PC-3 (cell line): ENCODE data around the gene KDM4C. TPM values are rescaled to one million over a fixed set of nuclear protein-coding genes. Genes with fewer than 3 reads are reported as not detected.

ENCODE experiments used
- ATAC-seq: fragments of 200-7000 bp; cut with Tn5 transposase; 2 replicates; pipeline ENCODE4 v1.9.1; 2020; ENCODE audit warnings: mild to moderate bottlenecking, moderate library complexity
- BruUV-seq: library from RNA; stranded (reverse); fragments of 400-500 nt; replicated peaks from 2 replicates; lab custom pipeline; 2021; lab: Mats Ljungman, UMichigan
- CTCF ChIA-PET: fragments of 300-600 bp; sonication (Branson Sonifier 250); formaldehyde crosslinking; loops from one replicate; lab custom pipeline; 2022; ENCODE audit warnings: antibody characterized with exemption; lab: Charles Lee
- POLR2A ChIA-PET: fragments of 300-600 bp; sonication (Branson Sonifier 250); formaldehyde crosslinking; loops from one replicate; lab custom pipeline; 2022; ENCODE audit warnings: antibody characterized with exemption; ENCODE audit not compliant: unreplicated experiment; lab: Charles Lee
- DNase-seq: peaks from one replicate; pipeline ENCODE4 v3.0.0-alpha.2; 2015
- H2AFZ ChIP-seq: fragments of 300-600 bp; sonication (generic); 2 replicates; pipeline ENCODE4 v1.6.0; 2016; ENCODE audit warnings: antibody characterized with exemption, low read length
- H3F3A ChIP-seq: fragments of 300-600 bp; sonication (generic); one replicate; pipeline ENCODE4 v1.6.0; 2017; ENCODE audit warnings: antibody characterized with exemption, low read length, control low read depth, mild to moderate bottlenecking; ENCODE audit not compliant: unreplicated experiment
- H3K27ac ChIP-seq: fragments of 300-600 bp; sonication (generic); 2 replicates; pipeline ENCODE4 v1.5.1; 2016; ENCODE audit warnings: mild to moderate bottlenecking, low read length
- H3K27me3 ChIP-seq: fragments of 300-600 bp; sonication (generic); 2 replicates; pipeline ENCODE4 v1.6.1; 2016; ENCODE audit warnings: low read length, mixed read lengths
- H3K36me3 ChIP-seq: fragments of 300-600 bp; sonication (generic); 2 replicates; pipeline ENCODE4 v1.6.1; 2016; ENCODE audit warnings: low read depth, mixed run types, low read length, mixed read lengths
- H3K4me1 ChIP-seq: fragments of 300-600 bp; sonication (generic); 2 replicates; pipeline ENCODE4 v1.5.1; 2016; ENCODE audit warnings: low read length; ENCODE audit not compliant: insufficient read depth
- H3K4me2 ChIP-seq: fragments of 300-600 bp; sonication (generic); 2 replicates; pipeline ENCODE4 v1.6.0; 2016; ENCODE audit warnings: low read length
- H3K4me3 ChIP-seq: fragments of 300-600 bp; sonication (generic); 2 replicates; pipeline ENCODE4 v1.5.1; 2016; ENCODE audit warnings: mild to moderate bottlenecking, low read length, mixed read lengths
- H3K79me2 ChIP-seq: fragments of 300-600 bp; sonication (generic); 2 replicates; pipeline ENCODE4 v1.6.1; 2017; ENCODE audit warnings: low read length, mixed read lengths
- H3K9ac ChIP-seq: fragments of 300-600 bp; sonication (generic); 2 replicates; pipeline ENCODE4 v1.6.0; 2016; ENCODE audit warnings: mild to moderate bottlenecking, low read length
- H3K9me2 ChIP-seq: fragments of 300-600 bp; sonication (generic); replicated peaks from 2 replicates; pipeline ENCODE4 v1.6.1; 2016; ENCODE audit warnings: mixed run types, low read length, mixed read lengths
- H3K9me3 ChIP-seq: fragments of 300-600 bp; sonication (generic); 2 replicates; pipeline ENCODE4 v1.6.1; 2016; ENCODE audit warnings: low read length, mixed read lengths
- H4K20me1 ChIP-seq: fragments of 300-600 bp; sonication (generic); 2 replicates; pipeline ENCODE4 v1.6.1; 2016; ENCODE audit warnings: low read length, mixed read lengths
- EZH2 ChIP-seq: fragments of 300-600 bp; sonication (generic); IDR thresholded peaks from one replicate; pipeline ENCODE4 v1.6.1; 2017; ENCODE audit warnings: antibody characterized with exemption, mild to moderate bottlenecking, low read length; ENCODE audit not compliant: unreplicated experiment
- EZH2phosphoT487 ChIP-seq: fragments of 300-600 bp; sonication (generic); IDR thresholded peaks from 2 replicates; pipeline ENCODE4 v1.6.1; 2018; ENCODE audit warnings: mild to moderate bottlenecking, antibody characterized with exemption, low read length, borderline replicate concordance
- intact Hi-C: fragments of 100-400 bp; cut with micrococcal nuclease; formaldehyde crosslinking; loops from 2 replicates; pipeline ENCODE4 v1.9.0; 2023
- total RNA-seq: library from RNA; depleted of rRNA; stranded (reverse); fragments of >200 nt; gene quantifications from 2 replicates; pipeline ENCODE4 v1.2.3, GENCODE V29; 2014
- TF ChIP-seq, protein P1 (sequence below): fragments of 300-600 bp; sonication (generic); conservative IDR thresholded peaks from 2 replicates; pipeline ENCODE4 v1.5.1; 2017; ENCODE audit warnings: antibody characterized with exemption, low read depth, mild to moderate bottlenecking, low read length

KDM4C gene
- total RNA-seq, 1 experiment from 2014 or later = 27.0 TPM

- Histone ChIP-seq H3K4me3 (no peak overlapping the region), H3K36me3 (peaks cover 3% of the 10 kb centered on the region; the same call in 1 of the 2 replicates), H2AFZ (no peak overlapping the region), H3K4me2 (no peak overlapping the region), H3K9me2 (no peaks in the 10 kb centered on the region), H4K20me1 (no peaks in the 10 kb centered on the region), H3K9ac (no peak overlapping the region), H3K9me3 (no peaks in the 10 kb centered on the region), H3K27ac (no peak overlapping the region), H3K4me1 (peaks cover 19% of the 10 kb centered on the region), H3K27me3 (no peaks in the 10 kb centered on the region), H3F3A (no peaks in the 10 kb centered on the region), H3K79me2 (peaks cover 52% of the 10 kb centered on the region)
- no TSS peak for BruUV-seq
- intact Hi-C loops = no loop called here
- ChIA-PET CTCF (no interaction called here), POLR2A (no interaction called here)
- no peak for DNase-seq
- TF ChIP-seq, protein P1, sequence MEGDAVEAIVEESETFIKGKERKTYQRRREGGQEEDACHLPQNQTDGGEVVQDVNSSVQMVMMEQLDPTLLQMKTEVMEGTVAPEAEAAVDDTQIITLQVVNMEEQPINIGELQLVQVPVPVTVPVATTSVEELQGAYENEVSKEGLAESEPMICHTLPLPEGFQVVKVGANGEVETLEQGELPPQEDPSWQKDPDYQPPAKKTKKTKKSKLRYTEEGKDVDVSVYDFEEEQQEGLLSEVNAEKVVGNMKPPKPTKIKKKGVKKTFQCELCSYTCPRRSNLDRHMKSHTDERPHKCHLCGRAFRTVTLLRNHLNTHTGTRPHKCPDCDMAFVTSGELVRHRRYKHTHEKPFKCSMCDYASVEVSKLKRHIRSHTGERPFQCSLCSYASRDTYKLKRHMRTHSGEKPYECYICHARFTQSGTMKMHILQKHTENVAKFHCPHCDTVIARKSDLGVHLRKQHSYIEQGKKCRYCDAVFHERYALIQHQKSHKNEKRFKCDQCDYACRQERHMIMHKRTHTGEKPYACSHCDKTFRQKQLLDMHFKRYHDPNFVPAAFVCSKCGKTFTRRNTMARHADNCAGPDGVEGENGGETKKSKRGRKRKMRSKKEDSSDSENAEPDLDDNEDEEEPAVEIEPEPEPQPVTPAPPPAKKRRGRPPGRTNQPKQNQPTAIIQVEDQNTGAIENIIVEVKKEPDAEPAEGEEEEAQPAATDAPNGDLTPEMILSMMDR = no peak
- no peak for TF ChIP-seq EZH2phosphoT487
- TF ChIP-seq EZH2 = no peak
- no peak for ATAC-seq
Observed at GRCh38 chr9:6790866-6791265, 33.1 kb downstream of the KDM4C start.

- no peaks in the 10 kb centered on the region for H4K20me1 ChIP-seq
- CTCF ChIA-PET = no interaction called here
- TF ChIP-seq, protein P1 = no peak
- TF ChIP-seq EZH2 (no peak), EZH2phosphoT487 (no peak)
Observed at GRCh38 chr9:6793203-6793602, 35.4 kb downstream of the KDM4C start.

GRCh38 chr9:6794936-6795335, 37.2 kb downstream of the KDM4C start:
- H2AFZ ChIP-seq = no peak overlapping the region
- intact Hi-C loops = no loop called here
- H3K4me3 ChIP-seq = no peak overlapping the region
- H3K27ac ChIP-seq = no peak overlapping the region
- no peaks in the 10 kb centered on the region for H3K9me3 ChIP-seq
- ATAC-seq (no peak), DNase-seq (no peak)
- ChIA-PET CTCF (no interaction called here), POLR2A (no interaction called here)
- H3K27me3 ChIP-seq = no peaks in the 10 kb centered on the region
- no peak overlapping the region for H3K9ac ChIP-seq
- no peak overlapping the region for H3K4me2 ChIP-seq
- no peaks in the 10 kb centered on the region for H3K9me2 ChIP-seq
- H3K36me3 ChIP-seq = peaks cover 3% of the 10 kb centered on the region; the same call in 1 of the 2 replicates
- H4K20me1 ChIP-seq = no peaks in the 10 kb centered on the region
- TF ChIP-seq, protein P1 = no peak
- TF ChIP-seq EZH2phosphoT487 = no peak
- TF ChIP-seq EZH2 = no peak
- BruUV-seq = no TSS peak
- H3F3A ChIP-seq = no peaks in the 10 kb centered on the region
- no peaks in the 10 kb centered on the region for H3K4me1 ChIP-seq
- H3K79me2 ChIP-seq = peaks cover 21% of the 10 kb centered on the region; the same call in 1 of the 2 replicates

More at GRCh38 chr9:6793203-6793602, 35.4 kb downstream of the KDM4C start:
- POLR2A ChIA-PET = no interaction called here
- DNase-seq = no peak
- ATAC-seq = no peak
- no TSS peak for BruUV-seq
- Histone ChIP-seq H3K4me1 (peaks cover 7% of the 10 kb centered on the region), H3F3A (no peaks in the 10 kb centered on the region), H3K79me2 (peaks cover 33% of the 10 kb centered on the region), H3K4me2 (no peak overlapping the region), H3K36me3 (peaks cover 3% of the 10 kb centered on the region; the same call in 1 of the 2 replicates), H3K9ac (no peak overlapping the region), H3K27ac (no peak overlapping the region), H3K9me3 (no peaks in the 10 kb centered on the region), H2AFZ (no peak overlapping the region), H3K27me3 (no peaks in the 10 kb centered on the region), H3K9me2 (no peaks in the 10 kb centered on the region), H3K4me3 (no peak overlapping the region)
- intact Hi-C loops = no loop called here
